Stimulated activated CD4-positive, alpha-beta T cell treated with anti-CD3 and anti-CD28 coated beads, Interleukin-12 subunit alpha, Interleukin-12 subunit beta, amount 100 ng/mL, for 48 hours (primary cell): Measurements from ENCODE around the gene ST8SIA3.

Experiments used
- DNase-seq, 3 donors: peaks; one replicate each; pipeline ENCODE4 v3.0.0-alpha.2; 2020; ENCODE audit warnings: low read depth in 2 of 3, low spot score in 1 of 3

ST8SIA3 gene

DNA sequence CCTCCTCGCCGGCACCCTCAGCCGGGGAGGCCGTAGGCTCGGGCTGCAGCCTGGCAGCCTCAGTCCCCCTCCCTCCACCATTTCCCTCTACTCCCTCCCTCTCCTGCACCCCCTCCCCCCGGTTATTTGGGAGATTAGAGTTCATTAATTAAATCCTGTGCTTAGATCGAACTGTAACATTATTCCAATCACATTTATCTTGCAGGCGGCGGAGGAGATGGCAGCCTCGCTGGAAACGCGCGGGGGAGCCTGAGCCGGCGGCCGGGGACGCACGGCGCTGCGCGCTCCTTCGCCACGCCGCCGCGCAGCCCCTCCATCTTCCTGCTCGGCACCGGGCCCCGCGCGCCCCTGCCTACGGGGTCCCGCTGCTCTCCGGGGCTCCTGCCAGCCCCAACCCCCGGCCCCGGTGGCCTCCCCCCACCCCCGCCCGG, at the start of gene ST8SIA3:
TSS of gene ST8SIA3 (plus strand) at position 287 of the 431 bp plus-strand sequence. CDS start 290 bp downstream, outside the sequence.
- DNase-seq = no peak

DNA sequence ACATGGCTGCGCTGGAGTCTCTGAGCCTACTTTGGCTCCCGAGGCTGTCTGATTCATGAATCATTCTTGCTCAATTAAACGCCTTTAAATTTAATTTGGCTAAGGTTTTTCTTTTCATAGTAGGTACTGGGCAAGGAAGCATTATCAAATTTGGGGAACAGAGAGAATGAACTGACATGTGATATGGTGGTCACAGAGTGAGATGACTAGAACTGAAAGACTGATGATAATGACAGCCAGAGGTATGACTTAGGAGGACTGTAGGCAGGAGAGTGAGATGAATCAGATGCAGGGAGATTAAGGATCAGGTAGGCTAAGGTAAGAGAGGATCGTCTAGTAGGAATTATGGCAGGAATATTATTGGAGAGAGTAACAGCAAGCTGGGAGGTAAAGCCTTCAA, 40.9 kb upstream of the ST8SIA3 start:
- no peak for DNase-seq

GRCh38 chr18:57312346-57313144, 39.8 kb upstream of the ST8SIA3 start:
- DNase-seq = no peak

GRCh38 chr18:57320603-57321002, 31.8 kb upstream of the ST8SIA3 start:
- no peak for DNase-seq

DNA sequence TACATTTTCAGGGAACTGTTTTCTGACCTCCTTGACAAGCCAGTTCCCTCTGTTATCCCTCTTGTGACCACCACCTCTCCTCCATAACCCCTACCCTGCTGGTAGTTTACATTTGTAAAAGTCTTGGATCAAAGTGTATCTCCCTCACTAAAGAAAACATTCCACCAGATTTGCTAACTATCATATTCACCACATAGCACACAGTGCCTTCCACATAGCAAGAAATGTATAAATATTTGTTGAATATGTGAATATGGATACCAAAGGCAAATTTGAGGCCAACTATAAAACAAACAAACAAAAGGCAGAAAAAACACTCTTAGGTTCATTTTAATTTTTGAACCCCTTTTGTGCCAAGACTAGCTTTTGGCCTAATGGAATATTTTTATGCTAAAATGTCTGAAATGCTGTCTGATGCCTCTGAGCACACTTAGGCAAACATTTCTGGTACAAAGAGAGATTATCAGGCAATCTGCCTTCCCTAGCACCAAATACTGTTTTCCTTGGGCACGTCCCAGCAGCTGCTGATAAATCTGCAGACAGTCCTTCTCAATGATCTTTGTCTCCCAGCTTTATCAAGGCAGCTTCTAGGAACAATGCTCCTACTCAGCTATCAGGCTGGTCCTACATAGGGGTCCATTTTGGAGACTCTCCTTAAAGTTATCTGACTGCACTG, 26.7 kb upstream of the ST8SIA3 start:
- DNase-seq = no peak

GRCh38 chr18:57326718-57327323, 25.5 kb upstream of the ST8SIA3 start:
- DNase-seq = no peak

DNA sequence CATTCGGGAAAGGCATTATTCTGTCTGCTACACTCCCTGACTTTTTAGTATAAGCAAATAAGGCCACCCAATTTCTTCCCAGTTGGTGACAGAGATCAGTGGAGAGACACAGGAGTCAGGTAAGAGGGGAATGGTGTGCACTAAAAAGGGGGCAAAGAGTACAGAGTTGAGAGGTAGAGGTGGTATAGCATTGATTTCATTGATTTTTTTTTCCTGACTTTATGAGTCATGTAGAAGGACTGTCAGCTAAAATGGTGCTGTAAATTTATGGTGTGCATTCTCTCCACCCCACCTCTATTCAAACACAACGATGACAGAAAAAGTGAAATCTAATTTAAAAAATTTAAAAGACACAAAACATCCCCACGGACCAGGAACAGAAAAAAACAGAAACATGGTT, 23.7 kb upstream of the ST8SIA3 start:
- no peak for DNase-seq

DNA sequence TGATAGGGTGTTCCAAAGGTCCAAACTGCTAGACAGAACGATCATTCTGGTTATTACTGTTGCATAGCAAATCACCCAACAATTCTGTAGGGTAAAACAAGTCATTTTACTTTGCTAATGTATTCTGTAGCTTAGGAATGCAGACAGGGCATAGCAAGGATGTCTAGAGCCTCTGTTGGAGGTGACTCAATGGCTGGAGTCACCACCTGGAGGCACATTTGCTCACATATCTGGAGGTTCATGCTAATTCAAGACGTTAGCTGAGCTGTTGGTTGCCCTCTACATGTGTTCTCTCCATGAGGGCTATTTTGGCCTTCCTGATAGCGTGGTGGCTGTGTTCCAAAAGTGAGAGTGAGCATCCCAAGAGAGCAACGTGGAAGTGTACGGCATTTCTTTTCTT, 22.5 kb upstream of the ST8SIA3 start:
- no peak for DNase-seq

GRCh38 chr18:57331718-57332117, 20.6 kb upstream of the ST8SIA3 start:
- no peak for DNase-seq

DNA sequence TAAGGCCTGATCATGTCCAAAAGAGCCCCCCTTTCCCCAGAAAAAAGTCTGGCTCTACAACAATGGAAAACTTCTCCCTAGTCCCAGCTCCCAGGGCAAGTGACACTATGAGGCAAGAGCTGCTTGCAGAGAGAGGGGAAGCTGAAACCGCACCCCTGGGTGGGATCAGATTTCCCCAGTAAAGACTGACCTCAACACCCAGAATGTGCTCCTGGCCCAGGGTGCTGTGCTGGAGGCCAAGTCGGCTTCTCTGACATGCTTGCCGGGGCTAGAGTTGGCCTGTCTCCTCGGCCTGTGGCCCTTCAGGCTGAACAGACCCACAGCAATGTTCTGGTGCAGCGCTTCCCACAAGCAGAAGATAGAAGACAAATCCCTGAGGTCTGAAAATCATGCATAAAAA, 18.4 kb upstream of the ST8SIA3 start:
- DNase-seq = no peak

GRCh38 chr18:57334383-57334782, 18.0 kb upstream of the ST8SIA3 start:
- DNase-seq = no peak

GRCh38 chr18:57336343-57336742, 16.0 kb upstream of the ST8SIA3 start:
- no peak for DNase-seq

DNA sequence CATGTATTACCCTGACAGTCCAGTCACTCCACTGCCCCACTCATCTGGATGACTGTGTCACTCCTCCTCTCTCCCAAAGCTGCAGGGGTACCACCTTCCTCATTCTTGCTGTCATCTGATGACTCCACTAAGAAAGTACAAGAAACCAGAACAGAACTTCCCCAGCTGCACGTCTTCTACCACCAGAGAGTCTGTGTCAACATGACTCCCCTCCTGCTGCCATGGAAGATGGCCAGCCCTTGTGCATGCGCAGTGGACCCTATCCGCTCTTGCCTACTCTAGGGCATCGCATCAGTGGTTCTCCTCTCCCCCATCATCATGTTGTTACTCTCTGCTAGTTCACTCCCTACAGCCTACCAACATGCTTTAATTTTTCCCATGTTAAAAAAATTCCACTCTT, 14.5 kb upstream of the ST8SIA3 start:
- no peak for DNase-seq

- DNase-seq = no peak
Measured at GRCh38 chr18:57343833-57344232, 8.5 kb upstream of the ST8SIA3 start.

DNA sequence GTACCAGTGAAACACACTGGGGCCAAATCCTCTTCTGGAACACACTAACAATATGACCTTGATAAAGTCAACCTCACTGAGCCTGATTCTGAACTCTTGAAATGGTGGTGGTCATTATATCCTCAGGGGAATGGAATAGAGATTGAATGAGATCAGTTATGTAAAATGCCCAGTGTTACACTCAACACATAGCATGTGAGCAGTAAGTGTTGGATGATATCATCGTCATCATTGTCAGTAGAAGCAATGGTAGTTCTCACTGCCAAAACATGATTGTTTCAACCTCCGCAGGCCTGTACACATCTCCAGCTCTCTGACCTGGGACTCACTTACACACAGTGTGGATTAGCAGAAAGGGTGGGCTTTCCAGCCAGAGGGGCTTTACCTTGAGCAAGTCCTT, 5.5 kb upstream of the ST8SIA3 start:
- DNase-seq = no peak

- no peak for DNase-seq
Measured at GRCh38 chr18:57347784-57348183, 4.6 kb upstream of the ST8SIA3 start.

GRCh38 chr18:57352761-57353136, 392 bp downstream of the ST8SIA3 start:
- no peak for DNase-seq

GRCh38 chr18:57353137-57353939, 981 bp downstream of the ST8SIA3 start:
- no peak for DNase-seq

- DNase-seq = peak in 1 of 3 donors; percentile 1
Measured at GRCh38 chr18:57353940-57354461, 1.6 kb downstream of the ST8SIA3 start.

DNA sequence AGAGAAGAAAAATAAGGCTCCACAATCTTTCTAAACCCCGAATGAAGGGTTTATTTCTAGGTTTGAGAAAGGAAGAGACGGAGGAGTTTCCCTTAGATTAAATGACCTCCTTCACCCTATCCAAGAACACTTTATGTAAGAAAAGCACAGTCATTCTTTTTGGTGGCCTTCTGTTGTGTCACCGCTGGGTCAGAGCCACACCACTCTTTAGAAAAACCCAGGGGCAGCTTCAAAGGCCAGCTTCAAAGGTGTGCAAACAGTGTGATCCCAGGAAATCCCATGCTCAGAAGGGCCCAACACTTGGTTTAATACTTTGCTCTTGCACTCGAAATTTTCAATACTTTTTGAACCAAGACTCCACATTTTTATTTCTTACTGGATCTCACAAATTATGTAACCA, 7.1 kb downstream of the ST8SIA3 start:
- no peak for DNase-seq

DNA sequence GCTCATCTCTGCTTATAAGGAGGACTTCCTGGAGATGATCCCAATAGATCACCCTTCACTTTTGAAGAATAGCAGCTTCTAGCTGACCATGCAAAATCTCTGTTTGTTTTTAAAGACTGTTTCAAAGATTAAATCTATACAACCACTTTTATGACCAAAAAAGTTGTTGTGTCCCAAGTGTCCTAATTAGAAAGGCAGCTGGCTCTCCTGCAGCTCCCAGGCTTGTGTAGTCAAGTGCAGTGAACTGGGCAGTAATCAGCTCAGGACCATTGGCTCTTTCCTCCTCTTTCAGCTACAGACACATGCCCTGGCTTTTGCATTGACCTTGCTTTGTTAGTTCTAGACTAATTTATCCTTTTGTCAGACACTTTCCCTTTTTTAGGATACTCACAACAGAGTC, 10.4 kb downstream of the ST8SIA3 start:
- no peak for DNase-seq
